ENCODE results near the gene ZNRF1. TPM values are rescaled to one million over a fixed set of nuclear protein-coding genes. Genes with fewer than 3 reads are reported as not detected.

The ZNRF1 gene
- total and polyA plus RNA-seq, 4 donors, result 7.9 to 10.9 (median 9.2) TPM

DNA sequence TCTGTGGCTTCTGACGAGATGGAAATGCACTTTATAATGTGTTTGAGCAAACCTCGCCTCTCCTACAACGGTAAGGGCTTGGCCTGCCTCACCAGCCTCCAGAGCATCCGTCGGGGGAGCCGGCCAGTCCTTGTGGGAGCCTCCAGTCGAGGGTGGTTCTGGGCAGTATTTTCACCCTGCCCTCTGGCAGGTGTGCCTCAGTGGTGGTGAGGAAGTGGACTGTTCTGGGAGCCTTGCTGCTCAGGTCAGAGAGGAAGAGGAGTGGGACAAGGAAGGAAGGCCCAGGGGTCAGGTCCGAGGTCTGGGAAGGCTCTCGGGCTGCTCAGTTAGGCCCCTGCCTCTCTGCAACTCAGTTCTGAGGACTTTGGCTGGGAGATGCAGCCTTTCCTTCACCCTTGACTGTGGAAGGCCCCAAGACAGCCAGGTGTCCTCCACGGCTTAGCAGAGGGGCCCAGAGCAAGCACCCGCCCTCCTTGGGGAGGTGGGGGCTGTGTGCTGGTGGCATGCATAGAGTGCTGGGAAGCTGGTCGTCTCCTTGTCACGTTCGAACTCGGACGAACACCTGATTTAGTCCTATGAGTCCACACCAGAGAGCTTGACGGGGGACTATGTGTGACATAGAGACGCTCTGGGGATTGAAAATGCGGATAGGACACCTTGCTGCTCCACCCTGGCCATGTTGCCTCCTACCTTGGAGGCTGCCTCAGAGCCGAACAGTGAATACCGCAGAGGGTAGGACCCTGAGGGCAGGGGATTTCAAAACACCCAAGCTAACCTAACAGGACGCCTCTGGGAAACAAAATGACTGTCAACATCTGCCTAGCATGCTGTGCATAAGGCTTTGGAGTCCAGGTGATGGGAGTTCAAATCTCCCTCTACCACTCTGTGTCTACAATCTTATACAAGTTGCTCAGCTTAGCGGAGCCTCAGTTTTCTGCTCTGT is 95.0 kb downstream of the ZNRF1 start:
- Histone ChIP-seq H3K4me3 (ENCODE audit: low read depth in 1 of 3, low read length in 3 of 3) (no peak overlapping the region), H3K9ac (ENCODE audit: low read depth in 1 of 2, low read length in 2 of 2) (no peak overlapping the region), H3K4me1 (ENCODE audit: control insufficient read depth in 4 of 4, insufficient read depth in 4 of 4, low read length in 3 of 4) (peaks cover 0 to 10% (median 4%) of the 10 kb centered on the region in 4 donors), H3K36me3 (ENCODE audit: control insufficient read depth in 4 of 4, insufficient read depth in 3 of 4, low read depth in 1 of 4, low read length in 3 of 4) (peaks cover 0 to 3% (median 1%) of the 10 kb centered on the region in 4 donors), H3K27ac (ENCODE audit: low read depth in 1 of 2, low read length in 2 of 2) (no peak overlapping the region), H3K27me3 (ENCODE audit: control insufficient read depth in 4 of 4, insufficient read depth in 4 of 4, low read length in 3 of 4) (no peaks in the 10 kb centered on the region), H3K9me3 (ENCODE audit: control insufficient read depth in 4 of 4, low read length in 3 of 4) (no peaks in the 10 kb centered on the region)
- 95% methylated on average over 23 of the region's 23 CpGs for WGBS
- TF ChIP-seq RXRA (IDR thresholded peaks at IDR 0.05) (no peak), TAF1 (conservative IDR thresholded peaks at IDR 0.05) (no peak), YY1 (IDR thresholded peaks at IDR 0.05) (no peak), HNF4A (conservative IDR thresholded peaks at IDR 0.05) (no peak), EGR1 (IDR thresholded peaks at IDR 0.05; ENCODE audit: low read depth in 2 of 2) (no peak), JUND (IDR thresholded peaks at IDR 0.05) (no peak), FOXA1 (IDR thresholded peaks at IDR 0.05) (no peak)
- TF ChIP-seq, protein P1, sequence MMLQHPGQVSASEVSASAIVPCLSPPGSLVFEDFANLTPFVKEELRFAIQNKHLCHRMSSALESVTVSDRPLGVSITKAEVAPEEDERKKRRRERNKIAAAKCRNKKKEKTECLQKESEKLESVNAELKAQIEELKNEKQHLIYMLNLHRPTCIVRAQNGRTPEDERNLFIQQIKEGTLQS (IDR thresholded peaks at IDR 0.05), result no peak
- TF ChIP-seq, protein P2, sequence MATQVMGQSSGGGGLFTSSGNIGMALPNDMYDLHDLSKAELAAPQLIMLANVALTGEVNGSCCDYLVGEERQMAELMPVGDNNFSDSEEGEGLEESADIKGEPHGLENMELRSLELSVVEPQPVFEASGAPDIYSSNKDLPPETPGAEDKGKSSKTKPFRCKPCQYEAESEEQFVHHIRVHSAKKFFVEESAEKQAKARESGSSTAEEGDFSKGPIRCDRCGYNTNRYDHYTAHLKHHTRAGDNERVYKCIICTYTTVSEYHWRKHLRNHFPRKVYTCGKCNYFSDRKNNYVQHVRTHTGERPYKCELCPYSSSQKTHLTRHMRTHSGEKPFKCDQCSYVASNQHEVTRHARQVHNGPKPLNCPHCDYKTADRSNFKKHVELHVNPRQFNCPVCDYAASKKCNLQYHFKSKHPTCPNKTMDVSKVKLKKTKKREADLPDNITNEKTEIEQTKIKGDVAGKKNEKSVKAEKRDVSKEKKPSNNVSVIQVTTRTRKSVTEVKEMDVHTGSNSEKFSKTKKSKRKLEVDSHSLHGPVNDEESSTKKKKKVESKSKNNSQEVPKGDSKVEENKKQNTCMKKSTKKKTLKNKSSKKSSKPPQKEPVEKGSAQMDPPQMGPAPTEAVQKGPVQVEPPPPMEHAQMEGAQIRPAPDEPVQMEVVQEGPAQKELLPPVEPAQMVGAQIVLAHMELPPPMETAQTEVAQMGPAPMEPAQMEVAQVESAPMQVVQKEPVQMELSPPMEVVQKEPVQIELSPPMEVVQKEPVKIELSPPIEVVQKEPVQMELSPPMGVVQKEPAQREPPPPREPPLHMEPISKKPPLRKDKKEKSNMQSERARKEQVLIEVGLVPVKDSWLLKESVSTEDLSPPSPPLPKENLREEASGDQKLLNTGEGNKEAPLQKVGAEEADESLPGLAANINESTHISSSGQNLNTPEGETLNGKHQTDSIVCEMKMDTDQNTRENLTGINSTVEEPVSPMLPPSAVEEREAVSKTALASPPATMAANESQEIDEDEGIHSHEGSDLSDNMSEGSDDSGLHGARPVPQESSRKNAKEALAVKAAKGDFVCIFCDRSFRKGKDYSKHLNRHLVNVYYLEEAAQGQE (IDR thresholded peaks at IDR 0.05), result no peak
- TF ChIP-seq, protein P3, sequence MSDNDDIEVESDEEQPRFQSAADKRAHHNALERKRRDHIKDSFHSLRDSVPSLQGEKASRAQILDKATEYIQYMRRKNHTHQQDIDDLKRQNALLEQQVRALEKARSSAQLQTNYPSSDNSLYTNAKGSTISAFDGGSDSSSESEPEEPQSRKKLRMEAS (IDR thresholded peaks at IDR 0.05), result no peak
- no peak for DNase-seq (ENCODE audit: low spot score)

DNA sequence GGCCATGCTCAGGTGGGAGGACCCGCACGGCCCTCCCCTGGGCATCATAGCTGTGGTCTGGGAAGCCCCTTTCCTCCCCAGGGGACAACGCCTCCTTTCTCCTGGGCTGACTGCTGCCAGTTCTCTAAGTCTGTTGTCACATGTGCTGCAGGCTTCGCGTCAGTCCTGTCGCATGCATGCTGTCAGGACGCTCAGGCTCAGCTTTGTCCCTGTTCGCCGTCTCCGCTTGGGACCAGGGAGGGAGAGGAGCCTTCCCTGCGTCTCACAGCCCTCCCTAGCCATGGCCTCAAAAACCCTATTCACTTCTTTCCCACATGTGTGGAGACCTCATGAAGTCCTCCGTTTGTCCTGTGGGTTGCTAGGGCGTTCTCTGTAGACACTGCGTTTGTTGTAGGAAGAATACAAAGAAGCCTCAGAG is 96.4 kb downstream of the ZNRF1 start:
- H3K27me3 ChIP-seq (ENCODE audit: control insufficient read depth in 4 of 4, insufficient read depth in 4 of 4, low read length in 3 of 4), result no peaks in the 10 kb centered on the region
- no peak overlapping the region for H3K27ac ChIP-seq (ENCODE audit: low read depth in 1 of 2, low read length in 2 of 2)
- WGBS, result 97% methylated on average over 14 of the region's 14 CpGs

More for the DNA sequence above, 96.4 kb downstream of the ZNRF1 start:
- TF ChIP-seq YY1 (IDR thresholded peaks at IDR 0.05) (no peak), RAD21 (IDR thresholded peaks at IDR 0.05) (no peak), SP1 (IDR thresholded peaks at IDR 0.05) (no peak), TAF1 (conservative IDR thresholded peaks at IDR 0.05) (no peak), GABPA (IDR thresholded peaks at IDR 0.05 in 1 of 2, conservative IDR thresholded peaks at IDR 0.05 in 1 of 2) (no peak), RXRA (IDR thresholded peaks at IDR 0.05) (no peak), JUND (IDR thresholded peaks at IDR 0.05) (no peak), FOXA2 (IDR thresholded peaks at IDR 0.05) (no peak), NR2F2 (IDR thresholded peaks at IDR 0.05) (no peak)
- TF ChIP-seq, protein P1 (IDR thresholded peaks at IDR 0.05), result no peak
- TF ChIP-seq, protein P4, sequence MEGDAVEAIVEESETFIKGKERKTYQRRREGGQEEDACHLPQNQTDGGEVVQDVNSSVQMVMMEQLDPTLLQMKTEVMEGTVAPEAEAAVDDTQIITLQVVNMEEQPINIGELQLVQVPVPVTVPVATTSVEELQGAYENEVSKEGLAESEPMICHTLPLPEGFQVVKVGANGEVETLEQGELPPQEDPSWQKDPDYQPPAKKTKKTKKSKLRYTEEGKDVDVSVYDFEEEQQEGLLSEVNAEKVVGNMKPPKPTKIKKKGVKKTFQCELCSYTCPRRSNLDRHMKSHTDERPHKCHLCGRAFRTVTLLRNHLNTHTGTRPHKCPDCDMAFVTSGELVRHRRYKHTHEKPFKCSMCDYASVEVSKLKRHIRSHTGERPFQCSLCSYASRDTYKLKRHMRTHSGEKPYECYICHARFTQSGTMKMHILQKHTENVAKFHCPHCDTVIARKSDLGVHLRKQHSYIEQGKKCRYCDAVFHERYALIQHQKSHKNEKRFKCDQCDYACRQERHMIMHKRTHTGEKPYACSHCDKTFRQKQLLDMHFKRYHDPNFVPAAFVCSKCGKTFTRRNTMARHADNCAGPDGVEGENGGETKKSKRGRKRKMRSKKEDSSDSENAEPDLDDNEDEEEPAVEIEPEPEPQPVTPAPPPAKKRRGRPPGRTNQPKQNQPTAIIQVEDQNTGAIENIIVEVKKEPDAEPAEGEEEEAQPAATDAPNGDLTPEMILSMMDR (IDR thresholded peaks at IDR 0.05; ENCODE audit: low read depth, low read length, missing input control), result no peak
- TF ChIP-seq, protein P2 (IDR thresholded peaks at IDR 0.05), result no peak
- TF ChIP-seq, protein P5, sequence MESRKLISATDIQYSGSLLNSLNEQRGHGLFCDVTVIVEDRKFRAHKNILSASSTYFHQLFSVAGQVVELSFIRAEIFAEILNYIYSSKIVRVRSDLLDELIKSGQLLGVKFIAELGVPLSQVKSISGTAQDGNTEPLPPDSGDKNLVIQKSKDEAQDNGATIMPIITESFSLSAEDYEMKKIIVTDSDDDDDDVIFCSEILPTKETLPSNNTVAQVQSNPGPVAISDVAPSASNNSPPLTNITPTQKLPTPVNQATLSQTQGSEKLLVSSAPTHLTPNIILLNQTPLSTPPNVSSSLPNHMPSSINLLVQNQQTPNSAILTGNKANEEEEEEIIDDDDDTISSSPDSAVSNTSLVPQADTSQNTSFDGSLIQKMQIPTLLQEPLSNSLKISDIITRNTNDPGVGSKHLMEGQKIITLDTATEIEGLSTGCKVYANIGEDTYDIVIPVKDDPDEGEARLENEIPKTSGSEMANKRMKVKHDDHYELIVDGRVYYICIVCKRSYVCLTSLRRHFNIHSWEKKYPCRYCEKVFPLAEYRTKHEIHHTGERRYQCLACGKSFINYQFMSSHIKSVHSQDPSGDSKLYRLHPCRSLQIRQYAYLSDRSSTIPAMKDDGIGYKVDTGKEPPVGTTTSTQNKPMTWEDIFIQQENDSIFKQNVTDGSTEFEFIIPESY (IDR thresholded peaks at IDR 0.05), result no peak
- no peak for DNase-seq (ENCODE audit: low spot score)
- Histone ChIP-seq H3K9ac (ENCODE audit: low read depth in 1 of 2, low read length in 2 of 2) (no peak overlapping the region), H3K4me1 (ENCODE audit: control insufficient read depth in 4 of 4, insufficient read depth in 4 of 4, low read length in 3 of 4) (peaks cover 0 to 14% (median 4%) of the 10 kb centered on the region in 4 donors), H3K9me3 (ENCODE audit: control insufficient read depth in 4 of 4, low read length in 3 of 4) (no peaks in the 10 kb centered on the region), H3K4me3 (ENCODE audit: low read depth in 1 of 3, low read length in 3 of 3) (no peak overlapping the region), H3K36me3 (ENCODE audit: control insufficient read depth in 4 of 4, insufficient read depth in 3 of 4, low read depth in 1 of 4, low read length in 3 of 4) (peaks cover 0 to 3% (median 1%) of the 10 kb centered on the region in 4 donors)
